ENCODE measurements around the gene CD200.
"Not testable (repeated sequence)": the region's sequence is repeated elsewhere in the genome, so short reads cannot be mapped to it uniquely, and the experiment has no call there.

The CD200 gene

DNA sequence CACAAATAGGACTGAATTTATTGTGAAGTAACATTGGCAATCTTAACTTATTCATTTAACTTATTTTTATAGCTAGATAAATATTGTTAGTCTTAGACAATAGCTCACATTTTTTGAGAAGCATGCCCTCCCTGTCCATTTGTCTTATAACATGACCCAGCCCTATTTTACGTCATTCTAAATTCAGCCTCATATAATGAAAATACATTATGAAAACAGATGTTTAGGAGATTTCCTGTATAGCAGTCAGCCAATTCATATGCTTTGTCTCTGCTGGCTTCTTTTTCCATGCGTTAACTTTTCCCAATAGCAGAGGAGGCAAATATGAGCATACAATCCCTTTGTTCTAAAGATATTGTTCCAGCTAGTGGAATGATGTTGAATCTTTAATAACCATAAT is 29.3 kb downstream of the CD200 start:
- DNase-seq = no peak

DNA sequence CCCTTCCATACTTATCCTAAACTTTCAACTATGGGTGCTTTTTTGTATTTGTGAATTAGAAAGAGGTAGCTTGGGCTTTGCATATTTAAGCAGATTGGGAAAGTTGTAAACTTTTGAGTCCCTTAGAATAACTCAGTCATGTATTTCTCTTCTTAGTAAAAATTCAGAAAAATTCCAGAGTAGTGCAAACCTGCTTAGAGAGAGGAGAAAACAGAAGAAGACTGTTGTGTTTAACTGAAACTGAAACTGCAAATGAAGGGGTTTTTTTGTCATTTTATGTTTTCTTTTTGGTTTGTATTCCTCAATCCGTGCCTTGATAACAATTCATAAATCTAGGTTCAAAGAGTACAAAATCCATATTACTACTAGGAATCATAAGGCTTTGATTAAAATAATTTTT is 31.3 kb downstream of the CD200 start:
- DNase-seq = no peak

GRCh38 chr3:112365035-112365434 is 32.1 kb downstream of the CD200 start:
- no peak for DNase-seq

DNA sequence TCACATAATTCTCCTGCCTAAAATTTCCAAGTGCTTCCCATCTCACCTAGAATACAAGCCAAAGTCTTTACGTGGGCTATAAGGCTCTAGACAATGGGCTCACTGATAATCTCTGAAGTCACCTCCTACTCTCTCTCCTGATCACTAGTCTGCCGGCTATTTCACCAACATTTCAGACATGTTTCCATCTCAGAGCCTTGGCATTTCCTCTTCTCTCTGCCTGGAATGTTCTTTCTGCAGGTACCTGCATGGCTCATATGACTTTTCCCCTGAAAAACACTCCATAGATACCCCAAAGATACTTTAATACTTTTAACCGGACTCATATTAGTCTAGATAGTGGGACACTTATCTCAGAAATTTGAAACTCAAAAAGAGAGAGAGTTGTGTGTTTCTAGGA is 32.7 kb downstream of the CD200 start:
- no peak for DNase-seq

DNA sequence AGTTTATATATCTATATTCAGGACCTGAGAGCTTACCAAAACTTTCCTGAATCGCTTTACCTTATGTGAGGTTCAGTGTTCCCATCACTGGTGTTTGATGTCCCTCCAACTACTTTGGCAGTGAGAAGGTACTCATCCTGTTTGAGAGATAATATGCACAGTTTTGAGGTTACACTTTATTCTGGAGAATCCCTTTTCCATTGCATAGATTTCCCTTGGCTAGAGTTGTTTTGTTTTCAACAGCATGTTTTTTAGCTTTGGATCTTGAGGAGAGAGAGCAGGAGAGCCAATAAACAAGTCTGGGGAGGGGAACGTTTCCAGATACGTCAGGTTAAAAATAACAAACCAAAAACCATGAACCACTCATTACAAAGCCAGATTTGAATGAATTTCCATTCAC is 33.6 kb downstream of the CD200 start:
- DNase-seq = no peak

DNA sequence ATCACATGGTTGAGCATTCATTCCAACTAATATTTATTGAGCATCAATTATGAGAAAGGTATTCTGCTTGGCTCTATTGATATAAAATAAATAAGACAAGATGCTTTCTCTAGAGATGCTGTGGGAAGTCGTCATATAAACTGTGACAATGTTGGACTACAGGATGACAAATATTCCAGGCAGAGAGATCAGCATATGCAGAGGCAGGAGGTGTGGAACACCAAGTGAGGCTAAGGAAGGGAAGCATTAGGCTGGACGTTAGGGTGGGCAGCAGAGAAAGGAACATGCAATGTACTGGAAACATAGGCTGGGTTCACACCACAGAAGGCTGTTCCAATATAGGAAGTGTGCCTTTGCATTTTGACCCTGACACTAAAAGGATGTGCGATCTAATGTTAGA is 38.6 kb downstream of the CD200 start:
- DNase-seq = no peak

DNA sequence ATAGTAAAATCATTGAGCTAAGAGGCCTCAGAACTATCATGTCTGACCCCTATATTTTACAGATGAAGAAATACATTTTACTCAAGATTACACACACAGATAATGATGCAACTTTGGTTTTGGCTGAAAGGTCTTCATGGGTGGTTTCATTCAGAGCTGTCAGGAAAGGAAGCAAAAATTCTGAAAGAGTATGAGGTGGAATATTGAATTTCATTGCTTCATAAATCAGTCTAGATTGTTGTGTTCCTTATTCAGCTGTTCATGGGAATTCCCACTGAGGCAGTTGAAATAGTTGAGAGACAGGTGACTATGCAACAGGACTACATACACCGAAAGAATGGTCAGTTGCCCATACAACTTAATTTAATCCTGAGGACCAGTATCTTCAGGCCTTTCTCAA is 39.4 kb downstream of the CD200 start:
- DNase-seq = no peak

DNA sequence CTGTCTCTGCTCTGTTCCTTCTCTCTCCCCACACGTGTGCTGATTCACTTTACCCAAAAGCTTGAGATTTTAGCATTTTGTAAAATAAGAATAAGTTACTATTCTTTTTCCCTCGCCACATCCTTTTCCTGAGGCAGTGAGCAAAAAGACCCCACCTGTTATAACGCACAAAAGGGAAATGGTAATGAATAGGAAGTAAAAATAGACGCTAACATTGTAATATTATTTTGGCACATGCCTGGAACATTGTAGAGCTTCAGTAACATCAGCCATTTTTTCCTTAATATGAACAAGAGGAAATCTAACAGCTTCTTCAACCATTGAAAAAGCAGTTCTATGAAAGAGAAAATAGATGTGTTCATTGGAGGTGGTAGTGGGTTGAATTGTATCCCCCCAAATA is 40.5 kb downstream of the CD200 start:
- no peak for DNase-seq

- no peak for DNase-seq
Measured at GRCh38 chr3:112373924-112374323, 41.0 kb downstream of the CD200 start.

DNA sequence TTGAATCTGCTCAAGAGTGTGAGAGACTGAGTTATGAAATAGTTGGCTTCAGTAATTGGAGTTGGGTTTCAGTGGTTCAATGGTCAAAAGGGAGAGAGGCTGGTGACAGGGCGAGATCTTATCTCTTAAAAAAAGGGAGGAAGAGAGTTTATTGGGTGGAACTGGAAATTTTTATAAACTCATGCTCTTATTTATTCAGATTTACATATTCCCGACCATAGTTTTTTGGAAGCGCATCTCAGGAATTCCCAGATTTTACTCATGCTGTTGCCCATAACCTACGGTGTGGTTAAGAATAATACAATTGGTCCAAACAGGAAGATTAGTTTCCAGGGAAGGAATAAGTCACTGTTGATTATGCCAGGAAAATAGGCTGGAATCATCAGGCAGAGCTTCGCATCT is 41.4 kb downstream of the CD200 start:
- DNase-seq = no peak

GRCh38 chr3:112375117-112375516 is 42.2 kb downstream of the CD200 start:
- DNase-seq = no peak

DNA sequence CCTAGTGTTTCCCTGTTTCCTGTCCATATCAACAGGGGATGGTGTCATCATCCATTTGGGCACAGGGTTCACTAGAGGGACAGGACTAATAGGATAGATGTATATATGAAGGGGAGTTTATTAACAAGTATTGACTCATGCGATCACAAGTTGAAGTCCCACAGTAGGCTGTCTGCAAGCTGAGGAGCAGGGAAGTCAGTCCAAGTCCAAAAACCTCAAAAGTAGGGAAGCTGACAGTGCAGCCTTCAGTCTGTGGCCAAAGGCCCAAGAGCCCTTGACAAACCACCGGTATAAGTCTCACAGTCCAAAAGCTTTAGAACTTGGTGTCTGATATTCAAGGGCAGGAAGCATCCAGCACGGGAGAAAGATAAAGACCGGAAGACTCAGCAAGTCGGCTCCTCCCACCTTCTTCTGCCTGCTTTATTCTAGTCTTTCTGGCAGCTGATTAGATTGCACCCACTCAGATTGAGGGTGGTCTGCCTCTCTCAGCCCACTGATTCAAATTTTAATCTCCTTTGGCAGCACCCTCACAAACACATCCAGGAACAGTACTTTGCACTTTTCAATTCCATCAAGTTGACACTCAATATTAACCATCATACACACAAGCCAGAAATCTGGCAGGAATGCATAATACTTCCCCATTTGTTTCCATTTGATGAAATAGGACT is 43.4 kb downstream of the CD200 start:
- DNase-seq = no peak

DNA sequence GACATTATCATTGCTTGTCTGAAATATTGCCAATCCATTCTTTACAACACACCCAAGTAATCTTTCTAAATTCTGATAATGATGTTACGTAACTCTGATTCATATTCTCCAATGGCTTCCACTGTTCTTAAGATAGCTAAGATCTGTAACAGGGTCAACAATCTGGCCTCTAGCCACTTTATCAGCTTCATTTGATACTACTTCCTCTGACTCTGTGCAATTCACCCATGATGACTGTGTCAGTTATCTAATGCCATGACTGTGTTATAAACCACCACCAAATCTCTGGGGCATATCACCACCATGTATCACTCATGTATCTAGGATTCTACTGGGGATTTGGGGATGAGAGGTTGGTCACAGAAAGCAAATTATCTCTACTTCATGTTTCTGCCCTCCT is 44.0 kb downstream of the CD200 start:
- no peak for DNase-seq

- no peak for DNase-seq
Measured at GRCh38 chr3:112377568-112378071, 44.7 kb downstream of the CD200 start.

DNA sequence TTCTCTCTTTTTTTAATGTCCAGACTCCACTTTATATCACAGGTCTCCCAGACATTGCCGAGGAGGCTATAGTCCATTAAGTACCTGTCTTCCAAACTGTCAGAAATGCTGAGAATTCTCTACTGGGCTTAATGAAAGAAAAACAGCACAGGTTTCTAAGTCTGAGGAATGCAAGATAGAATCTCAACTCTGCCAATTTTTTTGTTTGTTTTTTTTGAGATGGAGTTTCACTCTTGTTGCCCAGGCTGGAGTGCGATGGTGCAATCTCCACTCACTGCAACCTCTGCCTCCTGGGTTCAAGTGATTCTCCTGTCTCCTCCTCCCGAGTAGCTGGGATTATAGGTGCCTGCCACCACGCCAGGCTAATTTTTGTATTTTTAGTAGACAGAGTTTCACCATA is 45.4 kb downstream of the CD200 start:
- not testable (repeated sequence) for DNase-seq

DNA sequence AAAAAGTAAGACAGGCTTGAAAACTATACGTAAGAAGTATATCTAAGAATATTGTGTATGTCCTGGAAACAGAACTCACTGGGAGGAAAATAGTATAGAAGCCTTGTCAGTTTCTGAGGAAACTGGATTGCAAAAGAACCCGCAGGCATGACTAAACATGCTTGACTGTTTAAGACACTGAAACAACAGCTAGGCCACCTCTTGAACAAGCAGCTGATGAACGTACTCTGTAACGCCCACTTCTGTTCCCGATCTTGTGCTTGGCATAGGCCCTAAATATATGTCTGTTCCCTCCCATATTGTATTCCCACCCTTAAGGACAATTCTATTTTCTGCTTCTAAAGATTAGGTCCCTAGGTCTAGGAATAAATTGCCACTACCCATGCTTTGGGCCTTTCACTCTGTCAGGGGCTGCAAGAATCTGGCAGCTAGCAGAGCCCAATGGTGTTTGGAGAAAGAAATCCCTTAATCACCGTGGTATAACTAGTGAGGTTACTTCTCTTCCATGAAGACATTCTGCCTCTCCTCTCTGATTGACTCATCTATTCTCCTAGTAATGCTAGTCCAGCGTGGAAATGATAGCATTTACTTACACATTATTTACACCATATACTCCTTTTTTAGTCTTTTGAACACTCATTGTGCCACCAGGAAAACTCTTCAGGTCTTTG is 46.2 kb downstream of the CD200 start:
- DNase-seq = peak; percentile 6

- DNase-seq = no peak
Measured at GRCh38 chr3:112381673-112382542, 49.0 kb downstream of the CD200 start.

- no peak for DNase-seq
Measured at GRCh38 chr3:112382543-112383160, 49.7 kb downstream of the CD200 start.

GRCh38 chr3:112384769-112385168 is 51.8 kb downstream of the CD200 start:
- no peak for DNase-seq

GRCh38 chr3:112388972-112389371 is 56.0 kb downstream of the CD200 start:
- DNase-seq = no peak

GRCh38 chr3:112389961-112390360 is 57.0 kb downstream of the CD200 start:
- no peak for DNase-seq

DNA sequence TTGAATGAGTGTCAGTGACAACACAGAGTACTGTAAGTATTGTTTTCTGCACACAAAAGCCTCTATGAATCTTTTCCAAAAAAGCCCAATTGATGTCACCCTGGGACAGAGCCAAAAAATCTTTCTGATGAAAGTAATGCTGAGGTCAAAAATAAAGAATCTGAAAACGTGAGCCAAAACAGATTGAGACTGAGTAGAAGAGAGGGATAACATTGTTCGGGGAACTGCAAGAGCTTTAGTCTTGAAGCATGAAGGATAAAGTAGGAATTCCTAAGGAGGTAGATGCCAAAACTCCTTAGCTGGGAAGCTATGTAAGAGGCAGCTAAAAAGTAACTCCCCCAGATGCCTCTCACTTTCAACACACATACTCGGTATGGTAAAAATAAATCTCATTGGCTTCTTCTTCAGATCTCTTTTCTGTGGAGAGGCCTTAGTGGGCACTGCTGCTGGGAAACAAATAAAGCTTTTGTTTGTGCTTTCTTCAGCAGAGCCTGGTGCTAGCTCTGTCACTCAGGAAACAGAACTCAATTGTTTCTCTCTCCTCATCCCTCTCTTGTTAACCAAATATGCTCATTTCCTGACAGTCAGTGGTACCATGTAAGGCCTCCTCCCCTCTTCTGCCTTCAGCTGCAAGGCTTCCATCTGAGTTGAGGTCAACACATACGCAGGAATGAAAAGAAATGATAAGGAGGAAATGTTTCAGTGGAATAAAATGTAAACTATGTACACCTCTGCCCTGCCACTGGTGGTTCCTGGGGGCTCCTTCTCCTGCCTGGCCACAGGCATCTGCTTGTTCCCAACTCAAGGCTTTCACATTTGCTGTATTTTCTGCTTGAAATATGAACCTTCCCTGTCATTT is 58.1 kb downstream of the CD200 start:
- DNase-seq = no peak
